ENCODE results near the gene MCM3. TPM values are rescaled to one million over a fixed set of nuclear protein-coding genes. Genes with fewer than 3 reads are reported as not detected.

MCM3 gene
- total RNA-seq, 1 donor = 130 TPM

Other genes with a start within 250 kb of the MCM3 start
- gene PKHD1, start 197.1 kb downstream of the MCM3 start, total RNA-seq = under 0.01 TPM
- gene IL17A, start 98.4 kb downstream of the MCM3 start, total RNA-seq = under 0.01 TPM
- not detected for gene IL17F, start 40.2 kb downstream of the MCM3 start, total RNA-seq
- 17.0 TPM for gene PAQR8, start 77.4 kb upstream of the MCM3 start, total RNA-seq
- 33.7 TPM for gene EFHC1, start 135.6 kb upstream of the MCM3 start, total RNA-seq